ENCODE results near the gene TP53TG5.

DNA sequence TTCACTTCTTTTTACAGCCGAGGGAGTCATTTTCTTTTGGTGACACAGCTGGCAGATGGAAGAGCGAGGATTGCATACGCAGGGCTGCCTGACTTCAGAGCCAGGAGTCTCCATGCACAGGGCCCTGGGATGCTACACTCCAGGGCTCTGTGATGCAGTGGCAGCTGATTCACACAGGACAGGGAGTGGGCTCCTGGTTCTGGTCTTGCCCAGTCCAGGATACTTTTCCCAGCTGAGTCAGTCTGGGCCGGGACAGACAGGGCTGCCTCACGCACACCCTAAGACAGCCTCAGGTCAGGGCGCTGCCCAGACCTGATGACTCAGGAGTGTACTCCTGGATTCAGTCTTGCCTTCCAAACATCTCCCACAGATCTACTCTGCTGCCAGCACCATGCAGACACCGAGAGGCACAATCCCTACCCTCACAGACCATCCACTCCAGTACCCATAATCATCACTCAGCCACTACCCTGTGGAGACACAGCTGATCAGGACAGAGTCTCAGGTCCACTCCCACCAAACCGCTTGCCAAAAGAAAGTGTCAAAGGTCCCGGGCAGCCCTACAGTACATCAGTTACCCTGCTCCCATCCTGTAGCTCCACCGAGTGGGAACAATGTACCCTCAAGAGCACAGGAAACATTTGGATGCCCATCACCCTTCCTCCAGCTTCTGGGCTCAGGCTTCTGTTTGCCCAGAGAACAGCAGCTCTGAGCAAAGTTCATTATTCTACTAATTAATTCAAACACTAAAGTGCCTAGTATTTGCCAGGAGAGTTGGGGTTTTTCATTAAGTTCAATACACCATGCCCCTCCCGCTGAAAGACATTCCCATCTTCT lies 41.4 kb downstream of the TP53TG5 start:
- TF ChIP-seq EZH2 (IDR thresholded peaks at IDR 0.05) (no peak), POLR2AphosphoS5 (IDR thresholded peaks at IDR 0.05; ENCODE audit: borderline replicate concordance, low read depth, low read length) (no peak)
